Thoracic aorta (tissue), 2 donors: Measurements from ENCODE around the gene PLXNB1. TPM values are rescaled to one million over a fixed set of nuclear protein-coding genes. Genes with fewer than 3 reads are reported as not detected.

Experiments
- ATAC-seq: fragments of 150-250 bp; one replicate; pipeline ENCODE4 v1.8.0; 2017; ENCODE audit warnings: low read depth; ENCODE audit not compliant: insufficient number of reproducible peaks, low FRiP score
- DNase-seq: peaks from one replicate; pipeline ENCODE4 v3.0.0-alpha.2; 2020; ENCODE audit warnings: low spot score
- H3K27ac ChIP-seq, 2 donors: fragments of 200-600 bp; sonication (generic); 1 replicate in 1 of 2; 2 replicates in 1 of 2; pipeline ENCODE4 v1.5.1; 2016; ENCODE audit warnings: mild to moderate bottlenecking in 2 of 2, moderate library complexity in 2 of 2
- H3K27me3 ChIP-seq: fragments of 200-600 bp; sonication (generic); replicated peaks from 2 replicates; pipeline ENCODE4 v1.6.0; 2016; ENCODE audit warnings: mild to moderate bottlenecking; ENCODE audit not compliant: insufficient read depth
- H3K36me3 ChIP-seq: fragments of 200-600 bp; sonication (generic); one replicate; pipeline ENCODE4 v1.5.1; 2016
- H3K4me1 ChIP-seq, 2 donors: fragments of 200-600 bp; sonication (generic); 1 replicate in 1 of 2; 2 replicates in 1 of 2; pipeline versions ENCODE4 v1.5.1 to v1.6.0; 2016; ENCODE audit warnings: low read depth in 2 of 2, mild to moderate bottlenecking in 1 of 2; ENCODE audit not compliant: control insufficient read depth in 1 of 2
- H3K4me3 ChIP-seq: fragments of 200-600 bp; sonication (generic); 2 replicates; pipeline ENCODE4 v1.5.1; 2016; ENCODE audit warnings: mild to moderate bottlenecking
- H3K9me3 ChIP-seq: fragments of 200-600 bp; sonication (generic); 2 replicates; pipeline ENCODE4 v1.5.1; 2016
- total RNA-seq, 2 donors: library from RNA; depleted of rRNA; stranded (reverse); fragments of >200 nt; gene quantifications; one replicate each; pipeline versions ENCODE4 v1.1.0 to v1.2.3, GENCODE V29; 2016
- TF ChIP-seq, protein P1 (sequence below): fragments of 200-600 bp; sonication (generic); IDR thresholded peaks from one replicate; pipeline ENCODE4 v1.5.1; 2019; ENCODE audit warnings: antibody characterized with exemption

PLXNB1 gene, protein sequence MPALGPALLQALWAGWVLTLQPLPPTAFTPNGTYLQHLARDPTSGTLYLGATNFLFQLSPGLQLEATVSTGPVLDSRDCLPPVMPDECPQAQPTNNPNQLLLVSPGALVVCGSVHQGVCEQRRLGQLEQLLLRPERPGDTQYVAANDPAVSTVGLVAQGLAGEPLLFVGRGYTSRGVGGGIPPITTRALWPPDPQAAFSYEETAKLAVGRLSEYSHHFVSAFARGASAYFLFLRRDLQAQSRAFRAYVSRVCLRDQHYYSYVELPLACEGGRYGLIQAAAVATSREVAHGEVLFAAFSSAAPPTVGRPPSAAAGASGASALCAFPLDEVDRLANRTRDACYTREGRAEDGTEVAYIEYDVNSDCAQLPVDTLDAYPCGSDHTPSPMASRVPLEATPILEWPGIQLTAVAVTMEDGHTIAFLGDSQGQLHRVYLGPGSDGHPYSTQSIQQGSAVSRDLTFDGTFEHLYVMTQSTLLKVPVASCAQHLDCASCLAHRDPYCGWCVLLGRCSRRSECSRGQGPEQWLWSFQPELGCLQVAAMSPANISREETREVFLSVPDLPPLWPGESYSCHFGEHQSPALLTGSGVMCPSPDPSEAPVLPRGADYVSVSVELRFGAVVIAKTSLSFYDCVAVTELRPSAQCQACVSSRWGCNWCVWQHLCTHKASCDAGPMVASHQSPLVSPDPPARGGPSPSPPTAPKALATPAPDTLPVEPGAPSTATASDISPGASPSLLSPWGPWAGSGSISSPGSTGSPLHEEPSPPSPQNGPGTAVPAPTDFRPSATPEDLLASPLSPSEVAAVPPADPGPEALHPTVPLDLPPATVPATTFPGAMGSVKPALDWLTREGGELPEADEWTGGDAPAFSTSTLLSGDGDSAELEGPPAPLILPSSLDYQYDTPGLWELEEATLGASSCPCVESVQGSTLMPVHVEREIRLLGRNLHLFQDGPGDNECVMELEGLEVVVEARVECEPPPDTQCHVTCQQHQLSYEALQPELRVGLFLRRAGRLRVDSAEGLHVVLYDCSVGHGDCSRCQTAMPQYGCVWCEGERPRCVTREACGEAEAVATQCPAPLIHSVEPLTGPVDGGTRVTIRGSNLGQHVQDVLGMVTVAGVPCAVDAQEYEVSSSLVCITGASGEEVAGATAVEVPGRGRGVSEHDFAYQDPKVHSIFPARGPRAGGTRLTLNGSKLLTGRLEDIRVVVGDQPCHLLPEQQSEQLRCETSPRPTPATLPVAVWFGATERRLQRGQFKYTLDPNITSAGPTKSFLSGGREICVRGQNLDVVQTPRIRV (N-terminal part only)
- 100 to 1,000 TPM; 177 to 210 TPM for total RNA-seq

DNA sequence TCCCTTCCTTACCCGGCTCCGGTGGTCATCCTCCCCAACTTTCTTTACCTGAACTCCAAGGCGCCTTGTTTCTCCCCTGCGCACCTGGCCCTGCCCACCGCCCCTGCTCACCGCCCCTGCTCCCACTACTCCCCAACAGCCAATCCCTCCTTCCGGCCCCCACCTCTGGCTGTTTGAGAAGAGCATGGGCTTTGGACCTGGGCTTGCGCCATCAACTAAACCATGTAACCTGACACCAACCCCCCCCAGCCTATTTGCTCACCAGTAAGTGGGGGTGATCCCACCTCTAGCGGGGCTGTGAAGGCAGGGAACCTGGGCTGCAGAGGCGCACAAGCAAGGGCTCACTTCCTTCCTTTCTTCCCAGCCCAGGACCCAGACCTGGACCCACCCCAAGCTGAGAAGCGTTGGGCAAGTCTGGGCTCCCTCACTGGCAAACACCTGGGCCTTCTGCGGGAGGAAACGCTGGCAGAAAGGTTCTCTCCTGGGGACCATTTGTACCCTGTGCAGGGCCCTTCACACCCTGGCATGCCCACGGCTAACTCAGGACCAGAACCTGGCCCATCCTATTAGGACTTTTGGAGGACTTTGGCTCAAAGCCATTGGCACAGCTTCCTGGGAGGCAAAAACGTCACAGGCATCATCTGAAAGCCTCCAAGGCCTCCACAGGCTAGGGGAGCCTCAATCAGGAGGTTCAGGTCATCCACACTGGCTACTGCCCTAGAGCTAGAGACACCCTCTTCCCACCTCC, at the start of gene PLXNB1:
TSS of gene PLXNB1 (minus strand) at position 127 of the 748 bp plus-strand sequence. CDS start 5,475 bp downstream, outside the sequence.
- H3K4me1 ChIP-seq, result peaks cover 31 to 46% of the 10 kb centered on the region in 2 donors
- TF ChIP-seq, protein P1, sequence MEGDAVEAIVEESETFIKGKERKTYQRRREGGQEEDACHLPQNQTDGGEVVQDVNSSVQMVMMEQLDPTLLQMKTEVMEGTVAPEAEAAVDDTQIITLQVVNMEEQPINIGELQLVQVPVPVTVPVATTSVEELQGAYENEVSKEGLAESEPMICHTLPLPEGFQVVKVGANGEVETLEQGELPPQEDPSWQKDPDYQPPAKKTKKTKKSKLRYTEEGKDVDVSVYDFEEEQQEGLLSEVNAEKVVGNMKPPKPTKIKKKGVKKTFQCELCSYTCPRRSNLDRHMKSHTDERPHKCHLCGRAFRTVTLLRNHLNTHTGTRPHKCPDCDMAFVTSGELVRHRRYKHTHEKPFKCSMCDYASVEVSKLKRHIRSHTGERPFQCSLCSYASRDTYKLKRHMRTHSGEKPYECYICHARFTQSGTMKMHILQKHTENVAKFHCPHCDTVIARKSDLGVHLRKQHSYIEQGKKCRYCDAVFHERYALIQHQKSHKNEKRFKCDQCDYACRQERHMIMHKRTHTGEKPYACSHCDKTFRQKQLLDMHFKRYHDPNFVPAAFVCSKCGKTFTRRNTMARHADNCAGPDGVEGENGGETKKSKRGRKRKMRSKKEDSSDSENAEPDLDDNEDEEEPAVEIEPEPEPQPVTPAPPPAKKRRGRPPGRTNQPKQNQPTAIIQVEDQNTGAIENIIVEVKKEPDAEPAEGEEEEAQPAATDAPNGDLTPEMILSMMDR, result no peak
- no peaks in the 10 kb centered on the region for H3K27me3 ChIP-seq
- peak; percentile 52 for DNase-seq
- peak within 1 kb of the TSS; percentile 93 to 96 for H3K27ac ChIP-seq
- peak within 1 kb of the TSS; percentile 88 for H3K4me3 ChIP-seq
- no peaks in the 10 kb centered on the region for H3K9me3 ChIP-seq
- H3K36me3 ChIP-seq, result no peaks in the 10 kb centered on the region
- no peak for ATAC-seq

GRCh38 chr3:48478626-48479555, 49.0 kb upstream of the PLXNB1 start:
- H3K4me3 ChIP-seq, result no peak overlapping the region
- DNase-seq, result no peak
- TF ChIP-seq, protein P1, result no peak
- no peaks in the 10 kb centered on the region for H3K27me3 ChIP-seq
- H3K27ac ChIP-seq, result no peak overlapping the region
- no peaks in the 10 kb centered on the region for H3K9me3 ChIP-seq
- no peaks in the 10 kb centered on the region for H3K4me1 ChIP-seq
- no peak for ATAC-seq
- peaks cover 8% of the 10 kb centered on the region for H3K36me3 ChIP-seq

DNA sequence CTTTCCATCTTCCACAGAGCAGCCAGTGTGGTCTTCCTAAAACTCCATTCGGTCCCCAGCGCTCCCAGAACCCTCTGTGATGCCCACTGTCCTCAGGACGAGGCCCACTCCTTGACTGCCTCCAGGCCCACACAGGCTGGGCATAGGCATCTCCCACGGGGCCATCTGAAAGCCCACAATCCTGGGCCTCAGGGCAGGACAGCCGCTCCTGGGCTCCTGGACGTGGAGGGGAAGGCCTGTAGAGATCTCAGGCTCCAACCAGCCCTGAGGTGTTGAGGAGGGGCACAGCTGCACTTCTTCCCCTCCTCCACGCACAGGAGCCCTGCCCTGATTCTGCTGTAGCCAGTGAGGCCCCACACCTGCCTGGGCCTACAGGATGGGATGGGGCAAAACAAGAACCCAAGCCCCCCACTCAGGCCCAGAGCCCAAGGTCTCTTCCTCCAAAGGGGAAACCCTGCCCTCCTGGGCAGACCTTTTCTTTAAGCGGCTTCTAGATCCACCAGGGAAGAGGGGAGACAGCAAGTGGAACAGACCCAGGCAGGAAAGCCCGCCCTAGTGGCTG, 48.2 kb upstream of the PLXNB1 start:
- TF ChIP-seq, protein P1, result no peak
- Histone ChIP-seq H3K4me3 (no peak overlapping the region), H3K36me3 (peaks cover 8% of the 10 kb centered on the region), H3K9me3 (no peaks in the 10 kb centered on the region), H3K27me3 (no peaks in the 10 kb centered on the region), H3K4me1 (peaks cover 0 to 8% of the 10 kb centered on the region in 2 donors), H3K27ac (no peak overlapping the region)
- DNase-seq, result no peak
- ATAC-seq, result no peak

DNA sequence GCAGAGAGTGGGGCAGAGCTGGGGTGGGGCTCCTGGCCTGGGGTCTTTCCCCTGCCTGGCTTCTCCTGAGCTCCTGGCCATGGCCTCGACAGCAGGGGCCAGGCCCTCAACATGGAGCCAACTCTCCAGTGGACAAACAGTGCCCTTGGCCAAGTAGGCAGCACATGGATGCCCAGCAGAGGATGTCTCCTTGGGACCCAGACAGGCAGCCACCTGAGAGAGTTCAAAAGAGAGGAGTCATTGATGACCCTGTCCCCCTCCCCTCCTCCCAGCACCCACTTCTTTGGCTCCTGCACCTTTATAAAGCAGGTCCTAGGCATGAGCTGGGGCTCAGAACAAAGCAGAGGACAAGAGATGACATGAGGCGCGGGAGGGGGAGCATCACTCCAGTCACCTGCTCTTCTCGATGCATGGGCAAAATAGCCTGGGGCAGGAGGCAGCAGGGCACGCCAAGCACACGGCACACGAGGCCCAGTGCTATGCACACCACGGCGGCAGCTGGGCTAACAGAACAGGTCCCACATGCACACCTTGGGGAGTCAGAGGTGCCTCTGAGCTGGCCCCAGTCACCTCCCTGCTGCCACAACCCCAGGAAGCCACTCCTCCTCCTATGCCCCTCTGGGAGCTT, 46.7 kb upstream of the PLXNB1 start:
- Histone ChIP-seq H3K9me3 (no peaks in the 10 kb centered on the region), H3K36me3 (peaks cover 8% of the 10 kb centered on the region), H3K4me1 (peaks cover 6 to 16% of the 10 kb centered on the region in 2 donors), H3K27me3 (no peaks in the 10 kb centered on the region), H3K4me3 (no peak overlapping the region), H3K27ac (no peak overlapping the region)
- TF ChIP-seq, protein P1, result no peak
- ATAC-seq (no peak), DNase-seq (no peak)
